H1 (cell line): ENCODE measurements around the gene STRIP2. TPM values are rescaled to one million over a fixed set of nuclear protein-coding genes. Genes with fewer than 3 reads are reported as not detected.

Source experiments
- RFX5 ChIP-seq: IDR thresholded peaks from 2 replicates; pipeline ENCODE4 v1.6.1; 2011; ENCODE audit warnings: low read depth, low read length, improper control_type of control experiment, borderline replicate concordance
- RNF2 ChIP-seq: fragments of 200-900, 300-1000 bp; sonication (generic); IDR thresholded peaks from 2 replicates; pipeline ENCODE4 v1.7.1; 2016; ENCODE audit warnings: borderline replicate concordance, low read depth, mild to moderate bottlenecking, antibody characterized with exemption, low read length; ENCODE audit not compliant: poor library complexity, severe bottlenecking; ENCODE audit errors: missing control alignments
- polyA plus RNA-seq, 7 experiments: library from polyadenylated mRNA; depleted of rRNA in 3 of 7; stranded (reverse) in 5 of 7; unstranded in 2 of 7; fragments of >200 nt in 5 of 7; fragments of 200-250 nt in 2 of 7; gene quantifications; 1 replicate in 5 of 7; 2 replicates in 1 of 7; 4 replicates in 1 of 7; pipeline versions ENCODE4 v1.2.1 to v1.2.3, GENCODE V29; 2011 to 2013; ENCODE audit warnings: missing spikeins in 2 of 7, mixed read lengths in 2 of 7
- total RNA-seq: library from RNA; stranded (reverse); fragmentation: NEBNext Ultra II Directional; extraction: Animal tissue kit (Norgen Biotek cat#: 25700); gene quantifications from 2 replicates; pipeline ENCODE4 v1.2.1, GENCODE V29; 2021

Gene STRIP2
- total and polyA plus RNA-seq, 2 of the 8 experiments (the other 6 are each of a cell fraction or from before 2014, with no cell fraction given): 5.3 to 8.2 TPM

DNA sequence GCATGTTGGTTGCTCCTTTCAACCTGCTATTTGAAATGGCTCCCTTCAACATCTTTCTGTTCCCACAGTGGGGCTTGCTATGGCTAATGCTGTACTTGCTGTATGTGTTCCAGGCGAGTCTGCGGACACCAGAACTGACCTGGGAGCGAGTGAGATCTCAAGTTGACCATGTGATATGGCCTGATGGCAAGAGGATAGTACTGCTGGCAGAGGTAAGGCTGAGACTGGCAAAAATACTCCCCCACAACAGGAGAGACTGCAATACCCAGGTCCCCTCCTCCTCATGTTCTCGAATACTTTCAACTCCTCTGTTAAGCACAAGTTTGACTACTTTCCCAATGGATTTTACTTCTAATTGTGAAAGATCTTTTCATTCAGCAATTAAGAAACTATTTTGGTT, 11.5 kb upstream of the STRIP2 start (continued):
- TF ChIP-seq RFX5 (no peak), RNF2 (no peak)
